GM12865 (cell line): Measurements from ENCODE around the gene GARIN3.

ENCODE experiments used
- DNase-seq: peaks from one replicate; pipeline ENCODE4 v3.0.0; 2010; ENCODE audit warnings: low read depth
- H3K4me3 ChIP-seq: 2 replicates; pipeline ENCODE4 v1.5.1; 2011; ENCODE audit warnings: mild to moderate bottlenecking, low read depth, low read length, control low read depth
- CTCF ChIP-seq: IDR thresholded peaks from 2 replicates; pipeline ENCODE4 v1.5.1; 2011; ENCODE audit warnings: low read length, control low read depth, low read depth, inconsistent platforms; ENCODE audit not compliant: insufficient read depth; ENCODE audit errors: missing control alignments

GARIN3 gene

GRCh38 chr5:157160001-157160400, 6.1 kb downstream of the GARIN3 start:
- DNase-seq, result no peak
- H3K4me3 ChIP-seq, result no peak overlapping the region
- no peak for TF ChIP-seq CTCF

- no peak for DNase-seq
- TF ChIP-seq CTCF, result no peak
- no peak overlapping the region for H3K4me3 ChIP-seq
These were observed 6.8 kb downstream of the GARIN3 start for GRCh38 chr5:157159209-157159751.

DNA sequence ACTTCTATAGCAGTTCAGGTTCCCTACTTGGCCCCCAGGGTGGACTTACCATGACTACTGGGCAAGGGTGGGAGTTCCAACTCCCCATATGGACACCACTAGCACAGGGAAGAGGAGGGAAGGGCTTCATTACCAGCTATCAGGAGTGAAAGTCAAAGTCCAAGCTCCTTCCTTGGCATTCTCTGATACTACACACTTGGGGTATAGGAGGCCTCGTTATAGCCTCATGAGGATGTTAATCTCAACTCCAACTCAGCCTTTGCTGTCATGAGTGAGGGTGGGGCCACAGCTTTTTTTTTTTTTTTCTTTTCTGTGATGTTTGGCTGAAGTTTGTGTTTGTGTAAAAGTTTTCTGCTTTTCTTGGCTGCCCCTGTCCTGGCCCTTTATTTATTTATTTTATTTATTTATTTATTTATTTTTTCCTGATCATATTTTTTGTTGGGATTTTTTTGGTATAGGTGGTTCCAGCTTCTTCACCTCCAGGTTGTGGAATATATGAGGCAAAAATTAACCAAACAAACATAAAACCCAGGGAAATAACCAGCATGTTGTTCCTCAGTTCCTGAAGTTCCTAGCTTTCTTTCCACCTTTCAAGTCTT, 8.7 kb downstream of the GARIN3 start:
- H3K4me3 ChIP-seq, result no peak overlapping the region
- TF ChIP-seq CTCF, result no peak
- no peak for DNase-seq

- TF ChIP-seq CTCF, result no peak
- no peak overlapping the region for H3K4me3 ChIP-seq
- no peak for DNase-seq
These were observed 10.8 kb downstream of the GARIN3 start for GRCh38 chr5:157155297-157155696.

DNA sequence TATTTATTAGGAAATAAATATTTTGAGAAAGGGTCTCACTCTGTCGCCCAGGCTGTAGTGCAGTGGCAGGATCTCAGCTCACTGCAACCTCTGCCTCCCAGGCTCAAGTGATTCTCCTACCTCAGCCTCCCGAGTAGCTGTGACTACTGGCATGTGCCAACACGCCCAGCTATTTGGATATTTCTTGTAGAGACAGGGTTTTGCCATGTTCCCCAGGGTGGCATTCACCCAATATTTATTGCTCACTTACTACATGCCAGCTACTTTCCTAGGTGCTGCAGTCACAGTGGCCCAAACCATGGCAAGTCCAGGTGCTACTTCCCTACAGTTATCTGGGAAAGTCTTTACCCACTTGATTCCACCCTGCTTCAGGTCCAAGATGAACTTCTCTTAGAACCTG, 15.1 kb downstream of the GARIN3 start:
- DNase-seq, result no peak
- no peak overlapping the region for H3K4me3 ChIP-seq
- TF ChIP-seq CTCF, result no peak

DNA sequence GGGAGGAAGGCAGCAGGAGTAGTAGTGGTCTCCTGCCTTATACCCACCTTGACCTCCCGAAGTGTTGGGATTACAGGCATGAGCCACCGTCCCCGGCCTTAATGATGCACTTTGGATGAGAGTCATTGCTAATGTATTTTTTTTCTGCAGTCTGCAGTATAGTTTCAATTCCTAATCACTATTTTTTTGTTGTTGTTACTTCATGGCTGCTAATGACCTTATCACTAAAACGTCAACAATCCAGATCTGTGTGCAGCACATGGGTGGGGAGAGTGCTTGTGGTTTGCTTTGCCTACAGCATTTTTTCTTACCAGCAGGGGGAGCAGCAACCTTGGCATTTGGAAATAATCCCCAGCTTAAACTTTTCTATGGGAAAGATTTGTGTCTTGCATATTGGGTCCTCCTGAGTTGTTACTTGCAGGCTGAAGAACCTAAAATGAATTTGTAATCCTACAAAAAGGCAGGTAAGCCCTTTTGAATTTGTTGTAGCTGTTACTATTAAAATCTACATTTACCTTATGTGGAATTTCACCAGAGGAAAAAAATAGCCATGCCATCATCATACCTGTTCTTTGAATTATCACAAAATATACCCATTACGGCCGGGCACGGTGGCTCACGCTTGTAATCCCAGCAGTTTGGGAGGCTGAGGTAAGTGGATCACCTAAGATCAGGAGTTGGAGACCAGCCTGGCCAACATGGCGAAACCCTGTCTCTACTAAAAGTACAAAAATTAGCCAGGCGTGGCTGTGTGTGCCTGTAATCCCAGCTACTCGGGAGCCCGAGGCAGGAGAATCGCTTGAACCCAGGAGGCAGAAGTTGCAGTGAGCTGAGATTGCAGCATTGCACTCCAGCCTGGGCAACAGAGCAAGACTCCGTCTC, 17.1 kb downstream of the GARIN3 start:
- no peak overlapping the region for H3K4me3 ChIP-seq
- TF ChIP-seq CTCF, result peak; percentile 83
- DNase-seq, result peak; percentile 83
